ENCODE results near the gene USP53.

DNA sequence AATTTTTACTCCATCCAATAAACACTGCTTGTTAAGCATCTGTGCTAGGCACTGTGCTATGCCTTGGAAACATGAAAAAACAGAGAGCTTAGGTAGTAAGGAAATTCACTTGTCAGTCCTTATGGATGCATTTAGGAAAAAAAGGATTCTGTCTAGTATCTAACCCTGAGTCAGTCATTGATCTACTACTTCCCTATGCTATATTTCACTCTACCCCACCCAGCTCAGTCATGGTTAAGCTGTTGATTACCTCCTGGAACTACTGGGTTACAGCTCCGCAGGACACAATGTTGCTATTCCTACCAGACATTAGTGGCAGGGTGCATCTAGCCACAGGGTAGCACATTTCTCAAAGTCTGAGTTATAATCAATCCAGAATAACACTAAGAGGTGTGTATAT lies 2.9 kb upstream of the USP53 start:
- TF ChIP-seq CTCF (IDR thresholded peaks at IDR 0.05) (no peak), POLR2A (IDR thresholded peaks at IDR 0.05; ENCODE audit: low read depth) (no peak), EP300 (IDR thresholded peaks at IDR 0.05) (no peak)
